ENCODE results near the gene VEZT.
"Not testable (repeated sequence)": the region's sequence is repeated elsewhere in the genome, so short reads cannot be mapped to it uniquely, and the experiment has no call there.

GRCh38 chr12:95235621-95236020, 18.0 kb downstream of the VEZT start:
- not testable (repeated sequence) for TF ChIP-seq CTCF (IDR thresholded peaks at IDR 0.05; ENCODE audit: borderline replicate concordance, extremely low read depth, low read length, poor library complexity, severe bottlenecking); EZH2 (IDR thresholded peaks at IDR 0.05; ENCODE audit: borderline replicate concordance, low read depth, low read length, severe bottlenecking)
